HCT116 (cell line): ENCODE results near the gene SLC19A1. TPM values are rescaled to one million over a fixed set of nuclear protein-coding genes. Genes with fewer than 3 reads are reported as not detected.

Experiments
- ATAC-seq: fragments of 200-7000 bp; cut with Tn5 transposase; 2 replicates; pipeline ENCODE4 v1.9.1; 2020; ENCODE audit warnings: mild to moderate bottlenecking, moderate library complexity
- BruUV-seq: library from RNA; stranded (reverse); fragments of 400-500 nt; replicated peaks from 2 replicates; lab custom pipeline; 2021; lab: Mats Ljungman, UMichigan
- CTCF ChIA-PET: fragments of 300-600 bp; sonication (Branson Sonifier 250); formaldehyde crosslinking; loops from one replicate; lab custom pipeline; 2021; ENCODE audit warnings: antibody characterized with exemption; lab: Charles Lee
- POLR2A ChIA-PET: fragments of 300-600, 350-600 bp; sonication (Branson Sonifier 250); formaldehyde crosslinking; loops from one replicate; lab custom pipeline; 2021; ENCODE audit warnings: antibody characterized with exemption; lab: Charles Lee
- RAD21 ChIA-PET, 2 experiments: fragments of 300-600 bp; sonication (Branson Sonifier 250); formaldehyde crosslinking; loops; one replicate each; lab custom pipeline; 2023; ENCODE audit warnings: low total read pairs in 2 of 2; ENCODE audit not compliant: uncharacterized antibody in 2 of 2, unreplicated experiment in 2 of 2, low non-redundant PET in 1 of 2; lab: Charles Lee
- DNase-seq: peaks from one replicate; pipeline ENCODE4 v3.0.0-alpha.2; 2010; ENCODE audit warnings: low read depth, low spot score
- H2AFZ ChIP-seq: fragments of 200-600 bp; shearing (Covaris generic), sonication (generic); 2 replicates; pipeline ENCODE4 v1.6.1; 2017; ENCODE audit warnings: low read depth, mixed run types, mixed read lengths, antibody characterized with exemption, low read length; ENCODE audit not compliant: poor library complexity, severe bottlenecking
- H3K27ac ChIP-seq: 2 replicates; pipeline ENCODE4 v1.5.1; 2012; ENCODE audit warnings: low read depth, low read length
- H3K27me3 ChIP-seq: fragments of 200-600 bp; sonication (generic); 2 replicates; pipeline ENCODE4 v1.6.1; 2016; ENCODE audit warnings: mixed run types, low read length, mixed read lengths; ENCODE audit not compliant: insufficient read depth
- H3K36me3 ChIP-seq, 2 experiments: fragments of 200-500 bp in 1 of 2; fragments of 200-600 bp in 1 of 2; sonication (Bioruptor generic) in 1 of 2; sonication (generic) in 1 of 2; 2 replicates each; pipeline versions ENCODE4 v1.5.1 to v1.6.1; 2014 to 2016; ENCODE audit warnings: low read length in 2 of 2, inconsistent platforms in 1 of 2, mixed read lengths in 1 of 2, mixed run types in 1 of 2; ENCODE audit not compliant: insufficient read depth in 2 of 2, control insufficient read depth in 1 of 2
- H3K4me1 ChIP-seq, 2 experiments: fragments of 200-600 bp in 1 of 2; sonication (generic) in 1 of 2; 2 replicates each; pipeline versions ENCODE4 v1.5.1 to v1.6.1; 2012 to 2017; ENCODE audit warnings: low read length in 2 of 2, inconsistent platforms in 1 of 2, mild to moderate bottlenecking in 1 of 2, mixed read lengths in 1 of 2, mixed run types in 1 of 2, moderate library complexity in 1 of 2; ENCODE audit not compliant: insufficient read depth in 2 of 2, control insufficient read depth in 1 of 2
- H3K4me2 ChIP-seq: fragments of 200-600 bp; sonication (generic); 2 replicates; pipeline ENCODE4 v1.6.1; 2017; ENCODE audit warnings: mixed run types, low read length, mixed read lengths
- H3K4me3 ChIP-seq, 2 experiments: fragments of 200-600 bp in 1 of 2; sonication (generic) in 1 of 2; replicated peaks in 1 of 2; 2 replicates each; pipeline ENCODE4 v1.5.1; 2011 to 2016; ENCODE audit warnings: low read length in 2 of 2, control low read depth in 1 of 2, low read depth in 1 of 2, mild to moderate bottlenecking in 1 of 2, mixed read lengths in 1 of 2, mixed run types in 1 of 2
- H3K79me2 ChIP-seq: fragments of 200-600 bp; sonication (generic); 2 replicates; pipeline ENCODE4 v1.6.1; 2017; ENCODE audit warnings: mild to moderate bottlenecking, mixed run types, low read length, moderate library complexity, mixed read lengths; ENCODE audit not compliant: insufficient read depth
- H3K9ac ChIP-seq: fragments of 200-600 bp; sonication (generic); 2 replicates; pipeline ENCODE4 v1.6.1; 2016; ENCODE audit warnings: low read length, mixed read lengths
- H3K9me2 ChIP-seq: fragments of 200-600 bp; sonication (generic), shearing (Covaris generic); 2 replicates; pipeline ENCODE4 v1.6.1; 2017; ENCODE audit warnings: mixed run types, mild to moderate bottlenecking, moderate library complexity; ENCODE audit not compliant: insufficient read depth
- H3K9me3 ChIP-seq, 2 experiments: fragments of 200-500 bp in 1 of 2; fragments of 200-600 bp in 1 of 2; sonication (Bioruptor generic) in 1 of 2; sonication (generic) in 1 of 2; 2 replicates each; pipeline ENCODE4 v1.6.1; 2014 to 2017; ENCODE audit warnings: low read length in 2 of 2, mixed read lengths in 2 of 2, inconsistent platforms in 1 of 2, low read depth in 1 of 2, mild to moderate bottlenecking in 1 of 2, mixed run types in 1 of 2, moderate library complexity in 1 of 2; ENCODE audit not compliant: control insufficient read depth in 1 of 2, insufficient read depth in 1 of 2
- H4K20me1 ChIP-seq: fragments of 200-600 bp; sonication (generic), shearing (Covaris generic); 2 replicates; pipeline ENCODE4 v1.6.1; 2017; ENCODE audit warnings: mixed run types, mild to moderate bottlenecking, moderate library complexity; ENCODE audit not compliant: insufficient read depth
- ATF3 ChIP-seq: IDR thresholded peaks from 2 replicates; pipeline ENCODE4 v1.6.1; 2012
- ELF1 ChIP-seq: IDR thresholded peaks from 2 replicates; pipeline ENCODE4 v1.6.1; 2012; ENCODE audit warnings: low read depth, borderline replicate concordance
- EZH2 ChIP-seq: fragments of 200-600 bp; sonication (generic); IDR thresholded peaks from 2 replicates; pipeline ENCODE4 v1.6.1; 2017; ENCODE audit warnings: antibody characterized with exemption, mixed run types
- FOSL1 ChIP-seq: IDR thresholded peaks from 2 replicates; pipeline ENCODE4 v1.6.1; 2012; ENCODE audit warnings: low read depth
- RAD21 ChIP-seq: IDR thresholded peaks from 2 replicates; pipeline ENCODE4 v1.6.1; 2012; ENCODE audit warnings: low read depth, mild to moderate bottlenecking
- REST ChIP-seq: IDR thresholded peaks from 2 replicates; pipeline ENCODE4 v1.6.1; 2012; ENCODE audit warnings: low read depth
- ZBTB33 ChIP-seq: IDR thresholded peaks from 2 replicates; pipeline ENCODE4 v1.6.1; 2011; ENCODE audit warnings: mild to moderate bottlenecking, low read length, moderate library complexity; ENCODE audit not compliant: insufficient replicate concordance; ENCODE audit errors: extremely low read depth
- ZFX ChIP-seq: fragments of 450-650 bp; IDR thresholded peaks from 2 replicates; pipeline ENCODE4 v1.6.1; 2017
- intact Hi-C: fragments of 100-400 bp; cut with micrococcal nuclease; formaldehyde crosslinking; loops from 2 replicates; pipeline ENCODE4 v1.10.0; 2022
- total RNA-seq: library from RNA; stranded (reverse); gene quantifications from one replicate; pipeline ENCODE4 v1.2.1, GENCODE V29; 2021; ENCODE audit not compliant: unreplicated experiment

SLC19A1 gene
- total RNA-seq, 1 experiment from 2014 or later: 50.2 TPM

- no peak for TF ChIP-seq REST
- TF ChIP-seq FOSL1: no peak
- TF ChIP-seq ATF3: no peak
- TF ChIP-seq RAD21: no peak
- TF ChIP-seq, all 23 proteins: peak for 0
Measured at GRCh38 chr21:45539796-45540600, 2.2 kb downstream of the SLC19A1 start (continued).

GRCh38 chr21:45539046-45539795 lies 3.0 kb downstream of the SLC19A1 start:
- intact Hi-C loops: no loop called here
- BruUV-seq: no TSS peak
- H3K4me3 ChIP-seq: no peak overlapping the region
- peaks cover 70% of the 10 kb centered on the region for H3K79me2 ChIP-seq
- no peak overlapping the region for H2AFZ ChIP-seq
- H4K20me1 ChIP-seq: no peaks in the 10 kb centered on the region
- H3K9me3 ChIP-seq: no peaks in the 10 kb centered on the region
- ChIA-PET CTCF (no interaction called here), POLR2A (no interaction called here), RAD21 (no interaction called here)
- no peak overlapping the region for H3K4me2 ChIP-seq
- H3K4me1 ChIP-seq: peaks cover 4 to 18% of the 10 kb centered on the region in 2 experiments
- H3K9me2 ChIP-seq: no peaks in the 10 kb centered on the region
- H3K27me3 ChIP-seq: no peaks in the 10 kb centered on the region
- DNase-seq (no peak), ATAC-seq (no peak)
- no peak overlapping the region for H3K27ac ChIP-seq
- peaks cover 5 to 26% of the 10 kb centered on the region in 2 experiments; a peak in 2 of 4 replicates for H3K36me3 ChIP-seq
- H3K9ac ChIP-seq: no peak overlapping the region
- TF ChIP-seq EZH2 (no peak), RAD21 (no peak), REST (no peak), ZBTB33 (no peak), ATF3 (no peak), ZFX (no peak), ELF1 (no peak)
